HG03175 (cell line): ENCODE data around the gene SCAMP2.

Source experiments
- ATAC-seq: cut with Tn5 transposase; IDR thresholded peaks from one replicate; pipeline ENCODE4 v1.9.1; 2021; ENCODE audit warnings: mild to moderate bottlenecking, moderate library complexity; ENCODE audit not compliant: unreplicated experiment

SCAMP2 gene

GRCh38 chr15:74799255-74799855, 73.8 kb downstream of the SCAMP2 start:
- no peak for ATAC-seq

GRCh38 chr15:74798388-74799254, 74.5 kb downstream of the SCAMP2 start:
- ATAC-seq: peak; percentile 50

- no peak for ATAC-seq
Measured at GRCh38 chr15:74795966-74796625, 77.1 kb downstream of the SCAMP2 start.

- ATAC-seq: no peak
Measured at GRCh38 chr15:74794970-74795349, 78.2 kb downstream of the SCAMP2 start.

- no peak for ATAC-seq
Measured at GRCh38 chr15:74794248-74794969, 78.8 kb downstream of the SCAMP2 start.
